ENCODE results near the gene PHC2. TPM values are rescaled to one million over a fixed set of nuclear protein-coding genes. Genes with fewer than 3 reads are reported as not detected.
A peak's percentile ranks its signal among the peaks of the same experiment; 100 is the strongest.

Gene PHC2
- total and polyA plus RNA-seq, 9 of the 15 experiments (the other 6 are each of a cell fraction or from before 2014, with no cell fraction given), result 3.1 to 67.6 (median 34.6) TPM

- TF ChIP-seq TRIM25 (IDR thresholded peaks at IDR 0.05; ENCODE audit: borderline replicate concordance) (no peak), REST (IDR thresholded peaks at IDR 0.05; ENCODE audit: borderline replicate concordance) (peak; percentile 93), REST (CRISPR knock-in tag; IDR thresholded peaks at IDR 0.05; ENCODE audit: low read depth) (no peak), MAX (CRISPR knock-in tag; IDR thresholded peaks at IDR 0.05) (no peak), HDAC3 (IDR thresholded peaks at IDR 0.05; ENCODE audit: borderline replicate concordance, partially characterized antibody) (no peak), ZNF511 (CRISPR knock-in tag; IDR thresholded peaks at IDR 0.05) (no peak), RBFOX2 (IDR thresholded peaks at IDR 0.05; ENCODE audit: low read depth, low read length) (no peak), ZNF583 (CRISPR knock-in tag; IDR thresholded peaks at IDR 0.05) (no peak), NCOA2 (IDR thresholded peaks at IDR 0.05; ENCODE audit: partially characterized antibody in 2 of 2) (no peak), FOXO4 (CRISPR knock-in tag; IDR thresholded peaks at IDR 0.05) (no peak), DEAF1 (CRISPR knock-in tag; IDR thresholded peaks at IDR 0.05) (peak; percentile 97), TCF7 (IDR thresholded peaks at IDR 0.05; ENCODE audit: borderline replicate concordance) (no peak)
Observed at GRCh38 chr1:33367485-33368405, 63.1 kb downstream of the PHC2 start (continued).

All from K562 (cell line).